SU-DHL-6 (cell line): ENCODE results near the gene CYP26C1.

Experiments
- EZH2phosphoT487 ChIP-seq: fragments of 200-600 bp; sonication (generic), shearing (Covaris generic); conservative IDR thresholded peaks from 2 replicates; pipeline ENCODE4 v1.6.1; 2018; ENCODE audit warnings: mild to moderate bottlenecking, antibody characterized with exemption, low read length, moderate library complexity, mixed read lengths
- TF ChIP-seq, protein P1 (sequence below): fragments of 200-600 bp; sonication (generic); IDR thresholded peaks from one replicate; pipeline ENCODE4 v1.5.1; 2017; ENCODE audit warnings: antibody characterized with exemption, mild to moderate bottlenecking, low read length, moderate library complexity; ENCODE audit not compliant: insufficient read depth, poor library complexity, severe bottlenecking

GRCh38 chr10:93032809-93033137 lies 27.8 kb upstream of the CYP26C1 start:
- TF ChIP-seq, protein P1, sequence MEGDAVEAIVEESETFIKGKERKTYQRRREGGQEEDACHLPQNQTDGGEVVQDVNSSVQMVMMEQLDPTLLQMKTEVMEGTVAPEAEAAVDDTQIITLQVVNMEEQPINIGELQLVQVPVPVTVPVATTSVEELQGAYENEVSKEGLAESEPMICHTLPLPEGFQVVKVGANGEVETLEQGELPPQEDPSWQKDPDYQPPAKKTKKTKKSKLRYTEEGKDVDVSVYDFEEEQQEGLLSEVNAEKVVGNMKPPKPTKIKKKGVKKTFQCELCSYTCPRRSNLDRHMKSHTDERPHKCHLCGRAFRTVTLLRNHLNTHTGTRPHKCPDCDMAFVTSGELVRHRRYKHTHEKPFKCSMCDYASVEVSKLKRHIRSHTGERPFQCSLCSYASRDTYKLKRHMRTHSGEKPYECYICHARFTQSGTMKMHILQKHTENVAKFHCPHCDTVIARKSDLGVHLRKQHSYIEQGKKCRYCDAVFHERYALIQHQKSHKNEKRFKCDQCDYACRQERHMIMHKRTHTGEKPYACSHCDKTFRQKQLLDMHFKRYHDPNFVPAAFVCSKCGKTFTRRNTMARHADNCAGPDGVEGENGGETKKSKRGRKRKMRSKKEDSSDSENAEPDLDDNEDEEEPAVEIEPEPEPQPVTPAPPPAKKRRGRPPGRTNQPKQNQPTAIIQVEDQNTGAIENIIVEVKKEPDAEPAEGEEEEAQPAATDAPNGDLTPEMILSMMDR = no peak
- TF ChIP-seq EZH2phosphoT487 = no peak
